H1 (cell line): ENCODE measurements around the gene PLB1. TPM values are rescaled to one million over a fixed set of nuclear protein-coding genes. Genes with fewer than 3 reads are reported as not detected.
A peak's percentile ranks its signal among the peaks of the same experiment; 100 is the strongest.

Experiments
- CTCF ChIA-PET: fragments of 300-600 bp; sonication (Branson Sonifier 250); formaldehyde crosslinking; loops from one replicate; lab custom pipeline; 2021; ENCODE audit not compliant: partially characterized antibody; lab: Charles Lee
- POLR2A ChIA-PET: fragments of 300-600 bp; sonication (Branson Sonifier 250); formaldehyde crosslinking; loops from one replicate; lab custom pipeline; 2021; ENCODE audit warnings: inconsistent platforms; ENCODE audit not compliant: partially characterized antibody; lab: Charles Lee
- DNase-seq, 2 experiments: peaks; one replicate each; pipeline versions ENCODE4 v3.0.0 to v3.0.0-alpha.2; 2010 to 2022; ENCODE audit warnings: low spot score in 2 of 2, low read depth in 1 of 2, mixed read lengths in 1 of 2
- FAIRE-seq: peaks from 2 replicates; lab custom pipeline; 2011; peaks lifted over from hg19 to GRCh38; lab: Jason Lieb, UNC
- H2AFZ ChIP-seq: 2 replicates; pipeline ENCODE4 v1.8.1; 2012; ENCODE audit warnings: low read length, inconsistent platforms
- H2AK5ac ChIP-seq: 2 replicates; pipeline ENCODE4 v1.6.1; 2013; ENCODE audit warnings: low read depth, low read length
- H2BK120ac ChIP-seq: replicated peaks from 2 replicates; pipeline ENCODE3; 2013; ENCODE audit warnings: low read depth, low read length, inconsistent platforms
- H2BK12ac ChIP-seq: 2 replicates; pipeline ENCODE4 v1.6.1; 2013; ENCODE audit warnings: low read depth, low read length
- H2BK15ac ChIP-seq: 2 replicates; pipeline ENCODE4 v1.6.1; 2013; ENCODE audit warnings: low read length
- H2BK20ac ChIP-seq: 2 replicates; pipeline ENCODE4 v1.6.1; 2013; ENCODE audit warnings: low read length
- H2BK5ac ChIP-seq: 2 replicates; pipeline ENCODE4 v1.6.1; 2013; ENCODE audit warnings: low read depth, low read length
- H3K14ac ChIP-seq: 2 replicates; pipeline ENCODE4 v1.6.1; 2013; ENCODE audit warnings: inconsistent platforms; ENCODE audit not compliant: insufficient read length
- H3K18ac ChIP-seq: 2 replicates; pipeline ENCODE4 v1.6.1; 2013; ENCODE audit warnings: low read length; ENCODE audit errors: extremely low read depth
- H3K23ac ChIP-seq: 2 replicates; pipeline ENCODE4 v1.6.1; 2013; ENCODE audit warnings: inconsistent platforms; ENCODE audit not compliant: insufficient read length
- H3K23me2 ChIP-seq: 2 replicates; pipeline ENCODE4 v1.6.1; 2013; ENCODE audit warnings: low read depth, low read length
- H3K27ac ChIP-seq: 2 replicates; pipeline ENCODE4 v1.6.1; 2011; ENCODE audit warnings: low read depth, low read length, inconsistent platforms
- H3K27me3 ChIP-seq, 4 experiments: replicated peaks in 1 of 4; 1 replicate in 1 of 4; 2 replicates in 3 of 4; pipeline versions ENCODE4 v1.6.1 to v1.8.1; 2011 to 2013; ENCODE audit warnings: low read length in 3 of 4, mild to moderate bottlenecking in 3 of 4, inconsistent platforms in 2 of 4, mixed read lengths in 2 of 4, moderate library complexity in 1 of 4; ENCODE audit not compliant: control insufficient read depth in 3 of 4, insufficient read depth in 3 of 4; ENCODE audit errors: extremely low read depth in 1 of 4
- H3K36me3 ChIP-seq, 4 experiments: 2 replicates each; pipeline versions ENCODE4 v1.6.1 to v1.8.1; 2011 to 2013; ENCODE audit warnings: mild to moderate bottlenecking in 4 of 4, low read length in 3 of 4, moderate library complexity in 2 of 4, control low read depth in 1 of 4, inconsistent platforms in 1 of 4; ENCODE audit not compliant: insufficient read depth in 4 of 4, control insufficient read depth in 2 of 4
- H3K4ac ChIP-seq: replicated peaks from 2 replicates; pipeline ENCODE3; 2013; ENCODE audit warnings: low read length, low read depth, mixed read lengths, inconsistent platforms; ENCODE audit not compliant: insufficient read length
- H3K4me1 ChIP-seq, 4 experiments: replicated peaks in 1 of 4; 1 replicate in 1 of 4; 2 replicates in 3 of 4; pipeline versions ENCODE4 v1.6.1 to v1.8.1; 2011 to 2013; ENCODE audit warnings: low read length in 3 of 4, inconsistent platforms in 2 of 4, mixed read lengths in 1 of 4; ENCODE audit not compliant: insufficient read depth in 4 of 4, control insufficient read depth in 3 of 4
- H3K4me2 ChIP-seq, 2 experiments: 2 replicates each; pipeline versions ENCODE4 v1.6.1 to v1.8.1; 2011 to 2013; ENCODE audit warnings: low read depth in 2 of 2, low read length in 2 of 2, control low read depth in 1 of 2, inconsistent platforms in 1 of 2, mild to moderate bottlenecking in 1 of 2; ENCODE audit not compliant: insufficient read depth in 1 of 2
- H3K4me3 ChIP-seq, 4 experiments: fragments of 200-600, 300-600 bp in 1 of 4; sonication (generic), shearing (Covaris generic), sonication (Bioruptor Twin) in 1 of 4; 2 replicates each; pipeline versions ENCODE4 v1.5.1 to v1.8.1; 2011 to 2016; ENCODE audit warnings: low read length in 4 of 4, low read depth in 3 of 4, control low read depth in 2 of 4, inconsistent platforms in 2 of 4, mild to moderate bottlenecking in 2 of 4, mixed read lengths in 1 of 4, moderate library complexity in 1 of 4; ENCODE audit not compliant: insufficient read depth in 2 of 4; ENCODE audit errors: extremely low read depth in 1 of 4
- H3K56ac ChIP-seq: replicated peaks from 2 replicates; pipeline ENCODE3; 2013; ENCODE audit warnings: low read depth, mild to moderate bottlenecking, mixed read lengths, low read length, inconsistent platforms; ENCODE audit not compliant: insufficient read length
- H3K79me1 ChIP-seq: 2 replicates; pipeline ENCODE4 v1.6.1; 2013; ENCODE audit warnings: low read depth, low read length, control low read depth
- H3K79me2 ChIP-seq, 2 experiments: 2 replicates each; pipeline versions ENCODE4 v1.6.1 to v1.8.1; 2012 to 2013; ENCODE audit warnings: low read length in 2 of 2, mild to moderate bottlenecking in 2 of 2, inconsistent platforms in 1 of 2; ENCODE audit not compliant: insufficient read depth in 2 of 2, control insufficient read depth in 1 of 2
- H3K9ac ChIP-seq, 4 experiments: replicated peaks in 1 of 4; 1 replicate in 1 of 4; 2 replicates in 3 of 4; pipeline versions ENCODE4 v1.6.1 to v1.8.1; 2011 to 2013; ENCODE audit warnings: low read depth in 3 of 4, low read length in 3 of 4, control low read depth in 2 of 4, mild to moderate bottlenecking in 2 of 4, moderate library complexity in 2 of 4, inconsistent platforms in 1 of 4; ENCODE audit errors: extremely low read depth in 1 of 4
- H3K9me3 ChIP-seq, 2 experiments: 2 replicates each; pipeline versions ENCODE4 v1.6.1 to v1.8.1; 2012 to 2013; ENCODE audit warnings: mild to moderate bottlenecking in 2 of 2, moderate library complexity in 2 of 2, control low read depth in 1 of 2, inconsistent platforms in 1 of 2, low read depth in 1 of 2, low read length in 1 of 2, mixed read lengths in 1 of 2; ENCODE audit not compliant: insufficient read depth in 2 of 2
- H4K20me1 ChIP-seq, 2 experiments: replicated peaks in 1 of 2; 2 replicates each; pipeline versions ENCODE3 to v1.8.1; 2011 to 2013; ENCODE audit warnings: inconsistent platforms in 2 of 2, low read length in 2 of 2, mild to moderate bottlenecking in 1 of 2; ENCODE audit not compliant: insufficient read depth in 2 of 2, control insufficient read depth in 1 of 2
- H4K5ac ChIP-seq: 2 replicates; pipeline ENCODE4 v1.6.1; 2013; ENCODE audit warnings: low read length, low read depth, mixed read lengths, inconsistent platforms; ENCODE audit not compliant: insufficient read length
- H4K8ac ChIP-seq: 2 replicates; pipeline ENCODE4 v1.8.0; 2013; ENCODE audit warnings: mild to moderate bottlenecking, moderate library complexity, low read length, inconsistent platforms; ENCODE audit not compliant: insufficient read depth; ENCODE audit errors: extremely low read depth
- H4K91ac ChIP-seq: replicated peaks from 2 replicates; pipeline ENCODE3; 2013; ENCODE audit warnings: low read length, mixed read lengths, inconsistent platforms; ENCODE audit not compliant: insufficient read length
- CBX8 ChIP-seq: fragments of 300-800, 300-1000 bp; sonication (generic); IDR thresholded peaks from 2 replicates; pipeline ENCODE4 v1.7.1; 2016; ENCODE audit warnings: low read depth, low read length, borderline replicate concordance
- CREB1 ChIP-seq: IDR thresholded peaks from 2 replicates; pipeline ENCODE4 v1.6.1; 2012; ENCODE audit warnings: inconsistent platforms
- CTCF ChIP-seq, 3 experiments: IDR thresholded peaks; 1 replicate in 2 of 3; 2 replicates in 1 of 3; pipeline versions ENCODE4 v1.5.1 to v1.6.1; 2011; ENCODE audit warnings: low read length in 3 of 3, mild to moderate bottlenecking in 3 of 3, inconsistent platforms in 2 of 3, low read depth in 1 of 3, moderate library complexity in 1 of 3; ENCODE audit not compliant: insufficient read depth in 1 of 3; ENCODE audit errors: control extremely low read depth in 1 of 3
- GABPA ChIP-seq: IDR thresholded peaks from 2 replicates; pipeline ENCODE4 v1.6.1; 2011; ENCODE audit warnings: mild to moderate bottlenecking, low read length, moderate library complexity, borderline replicate concordance; ENCODE audit not compliant: insufficient read depth
- MAX ChIP-seq: IDR thresholded peaks from 2 replicates; pipeline ENCODE4 v1.6.1; 2012; ENCODE audit warnings: inconsistent platforms
- PHF8 ChIP-seq: fragments of 200-600 bp; sonication (generic); conservative IDR thresholded peaks from 2 replicates; pipeline ENCODE4 v1.7.1; 2012; ENCODE audit warnings: low read depth, mild to moderate bottlenecking, inconsistent platforms, low read length, moderate library complexity
- POU5F1 ChIP-seq: IDR thresholded peaks from 2 replicates; pipeline ENCODE4 v1.6.1; 2011; ENCODE audit warnings: low read depth, mild to moderate bottlenecking, low read length, moderate library complexity
- TBP ChIP-seq: IDR thresholded peaks from 2 replicates; pipeline ENCODE4 v1.6.1; 2011; ENCODE audit warnings: low read depth, low read length, improper control_type of control experiment
- WGBS, 2 experiments: shearing (Covaris generic) in 1 of 2; methylation state at CpG; one replicate each; pipeline versions ENCODE4 v1.1.6 to v1.1.7; 2013 to 2015; ENCODE audit warnings: low lambda C conversion rate in 2 of 2, mixed read lengths in 2 of 2, inconsistent platforms in 1 of 2, low coverage in 1 of 2, missing lambda C conversion rate in 1 of 2; ENCODE audit not compliant: insufficient replicate concordance in 2 of 2, insufficient coverage in 1 of 2, insufficient read length in 1 of 2; ENCODE audit errors: extremely low coverage in 1 of 2, missing lambda C conversion rate in 1 of 2; 5-methylcytosine and 5-hydroxymethylcytosine counted together
- polyA plus RNA-seq, 7 experiments: library from polyadenylated mRNA; depleted of rRNA in 3 of 7; stranded (reverse) in 5 of 7; unstranded in 2 of 7; fragments of >200 nt in 5 of 7; fragments of 200-250 nt in 2 of 7; gene quantifications; 1 replicate in 5 of 7; 2 replicates in 1 of 7; 4 replicates in 1 of 7; pipeline versions ENCODE4 v1.2.1 to v1.2.3, GENCODE V29; 2011 to 2013; ENCODE audit warnings: missing spikeins in 2 of 7, mixed read lengths in 2 of 7
- total RNA-seq: library from RNA; stranded (reverse); fragmentation: NEBNext Ultra II Directional; extraction: Animal tissue kit (Norgen Biotek cat#: 25700); gene quantifications from 2 replicates; pipeline ENCODE4 v1.2.1, GENCODE V29; 2021

PLB1 gene
- total and polyA plus RNA-seq, 2 of the 8 experiments (the other 6 are each of a cell fraction or from before 2014, with no cell fraction given): 0.20 to 0.36 TPM

GRCh38 chr2:28566521-28567041, 70.7 kb downstream of the PLB1 start:
- H3K23ac ChIP-seq: no peak overlapping the region
- H3K4ac ChIP-seq: no peak overlapping the region
- H2AK5ac ChIP-seq: no peak overlapping the region
- no peaks in the 10 kb centered on the region for H3K79me2 ChIP-seq
- H4K20me1 ChIP-seq: no peaks in the 10 kb centered on the region
- FAIRE-seq (no peak), DNase-seq (peak; percentile 57 to 97)
- H3K9ac ChIP-seq: peak overlapping the region in 2 of 4 experiments; percentile 20 to 31; a peak in 3 of 7 replicates
- no peaks in the 10 kb centered on the region for H3K36me3 ChIP-seq
- no peak overlapping the region for H3K56ac ChIP-seq
- peak overlapping the region; percentile 50 to 74 for H3K4me2 ChIP-seq
- H4K5ac ChIP-seq: no peak overlapping the region
- H2BK120ac ChIP-seq: no peak overlapping the region
- H3K14ac ChIP-seq: no peak overlapping the region
- H3K9me3 ChIP-seq: no peaks in the 10 kb centered on the region
- no peaks in the 10 kb centered on the region for H3K79me1 ChIP-seq
- H3K4me3 ChIP-seq: peak overlapping the region; percentile 37 to 72 (median 66); a peak in 7 of 8 replicates
- no peak overlapping the region for H2BK5ac ChIP-seq
- ChIA-PET POLR2A (interaction anchor here (0.9 to 1.1 kb wide), 3 partner anchors 10 to 186 kb away, joined by 3 to 4 read pairs (median 3); partner anchors contain the start of gene PPP1CB), CTCF (interaction anchor here (0.5 to 7.0 kb wide), 34 partner anchors 8 to 863 kb away, joined by 3 to 55 read pairs (median 3); partner anchors contain the start of gene TRMT61B)
- no peak overlapping the region for H4K91ac ChIP-seq
- no peak overlapping the region for H2BK15ac ChIP-seq
- no peaks in the 10 kb centered on the region; the same call in 1 of the 2 replicates for H3K23me2 ChIP-seq
- peak overlapping the region; percentile 99 for H2AFZ ChIP-seq
- H2BK12ac ChIP-seq: no peak overlapping the region
- no peak overlapping the region for H3K18ac ChIP-seq
- no peak overlapping the region for H3K27ac ChIP-seq
- peak overlapping the region; percentile 62; the same call in 1 of the 2 replicates for H4K8ac ChIP-seq
- peaks cover 0 to 5% (median 1%) of the 10 kb centered on the region in 4 experiments; a peak in 1 of 7 replicates for H3K27me3 ChIP-seq
- H3K4me1 ChIP-seq: no peaks in the 10 kb centered on the region; a peak in 1 of 7 replicates
- WGBS, 2 experiments: 4% methylated on average over 26 of the region's 38 CpGs; no CpG with 5 or more reads in 1 of the 2 experiments
- no peak overlapping the region for H2BK20ac ChIP-seq
- peak; percentile 45; the same call in 1 of the 2 replicates for TF ChIP-seq CREB1
- peak; percentile 66 for TF ChIP-seq MAX
- TF ChIP-seq CTCF (IDR thresholded peaks at IDR 0.05; ENCODE audit: control extremely low read depth in 1 of 3, insufficient read depth in 1 of 3, low read depth in 1 of 3, low read length in 3 of 3): peak; percentile 90 to 100 (median 92)
- 0 out of 2 replicates have a peak, but pooled peaks have one; percentile 26 for TF ChIP-seq TBP
- TF ChIP-seq PHF8: peak; percentile 34; the same call in 1 of the 2 replicates
- TF ChIP-seq CBX8: no peak
- TF ChIP-seq GABPA: peak; percentile 16; the same call in 1 of the 2 replicates
- TF ChIP-seq POU5F1: no peak
